ENCODE measurements around the gene ARL2. TPM values are rescaled to one million over a fixed set of nuclear protein-coding genes. Genes with fewer than 3 reads are reported as not detected.
A peak's percentile ranks its signal among the peaks of the same experiment; 100 is the strongest.

ARL2 gene
- polyA plus RNA-seq, 6 donors from 2014 or later: 45.9 to 74.0 (median 64.2) TPM

DNA sequence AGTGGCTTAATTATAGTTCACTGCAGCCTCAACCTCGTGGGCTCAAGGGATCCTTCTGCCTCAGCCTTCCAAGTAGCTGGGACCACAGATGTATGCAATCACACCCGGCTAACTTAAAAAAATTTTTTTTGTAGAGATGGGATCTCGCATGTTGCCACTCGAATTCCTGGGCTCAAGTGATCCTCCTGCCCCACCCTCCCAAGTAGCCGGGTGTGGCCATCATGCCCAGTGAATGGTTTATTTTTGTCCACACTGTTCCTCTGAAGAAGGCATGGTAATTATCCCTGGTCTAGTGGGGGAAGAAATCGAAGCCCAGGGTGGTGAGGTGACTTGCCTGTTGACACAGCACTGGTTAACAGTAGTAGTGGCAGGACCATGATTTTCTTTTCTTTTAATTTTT lies 28.9 kb downstream of the ARL2 start:
- DNase-seq: no peak
- H3K4me3 Mint-ChIP-seq: peak overlapping the region; percentile 12 to 94 (median 86)
- H3K27me3 Mint-ChIP-seq: no peaks in the 10 kb centered on the region
- H3K36me3 Mint-ChIP-seq: peaks cover 0 to 10% of the 10 kb centered on the region in 2 donors
- no peak for ATAC-seq (ENCODE audit: low read depth in 2 of 2)
- H3K9me3 Mint-ChIP-seq: no peaks in the 10 kb centered on the region
- H3K27ac Mint-ChIP-seq: no peak overlapping the region
- peaks cover 18 to 39% (median 20%) of the 10 kb centered on the region in 3 donors for H3K4me1 Mint-ChIP-seq

DNA sequence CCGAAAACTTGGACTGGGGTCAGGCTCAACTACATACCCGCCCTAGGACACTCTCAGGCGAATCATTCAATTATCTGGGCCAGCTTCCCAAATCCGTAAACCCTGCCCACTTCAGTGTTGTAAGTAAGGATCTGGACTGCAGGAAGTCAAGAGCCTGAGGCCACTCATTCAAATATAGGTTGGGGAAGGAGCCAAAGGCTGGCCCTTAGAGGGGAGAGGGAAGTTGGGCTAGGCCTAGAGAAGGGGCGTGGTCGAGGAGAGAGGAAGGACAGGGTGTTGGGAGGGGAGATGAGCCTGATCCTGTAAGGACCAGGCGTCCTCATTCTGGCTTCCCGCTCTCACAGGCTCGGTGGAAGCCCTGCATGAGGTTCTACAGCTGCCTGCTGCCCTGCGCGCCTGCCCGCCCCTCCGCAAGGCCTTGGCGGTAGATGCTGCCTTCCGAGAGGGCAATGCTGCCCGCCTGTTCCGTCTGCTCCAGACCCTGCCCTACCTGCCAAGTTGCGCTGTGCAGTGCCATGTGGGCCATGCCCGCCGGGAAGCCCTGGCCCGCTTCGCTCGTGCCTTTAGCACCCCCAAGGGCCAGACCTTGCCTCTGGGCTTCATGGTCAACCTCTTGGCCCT lies 30.0 kb downstream of the ARL2 start:
- Mint-ChIP-seq H3K9me3 (no peaks in the 10 kb centered on the region), H3K27me3 (no peaks in the 10 kb centered on the region), H3K27ac (peak overlapping the region in 1 of 6 donors; percentile 76), H3K36me3 (peaks cover 0 to 10% of the 10 kb centered on the region in 2 donors), H3K4me3 (peak overlapping the region in 3 of 8 donors; percentile 6 to 88 (median 38)), H3K4me1 (peaks cover 14 to 37% (median 25%) of the 10 kb centered on the region in 3 donors)
- ATAC-seq (ENCODE audit: low read depth in 2 of 2) (no peak), DNase-seq (no peak)

DNA sequence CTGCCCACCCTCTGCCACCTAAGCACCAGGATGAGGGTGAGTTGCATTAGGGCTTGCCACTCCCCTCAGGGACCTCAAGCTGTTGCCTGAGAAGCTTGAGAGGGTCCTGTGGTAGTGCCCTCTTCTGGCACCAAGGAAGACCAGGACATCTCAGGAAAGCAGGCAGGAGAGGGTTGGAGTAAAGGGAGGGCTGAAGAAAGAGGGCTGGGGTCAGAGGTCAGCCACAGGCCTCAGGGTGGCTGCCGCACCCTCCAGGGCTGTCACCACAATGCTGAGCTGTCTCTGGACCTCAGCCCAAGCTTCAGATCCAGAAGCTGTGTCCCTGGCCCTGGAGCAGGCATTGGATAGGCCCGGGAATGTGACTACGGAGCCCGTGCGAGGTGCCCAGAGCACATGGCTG lies 31.1 kb downstream of the ARL2 start:
- no peak for DNase-seq
- H3K36me3 Mint-ChIP-seq: peaks cover 0 to 10% of the 10 kb centered on the region in 2 donors
- H3K4me1 Mint-ChIP-seq: peaks cover 14 to 32% (median 25%) of the 10 kb centered on the region in 3 donors
- no peaks in the 10 kb centered on the region for H3K9me3 Mint-ChIP-seq
- H3K4me3 Mint-ChIP-seq: peak overlapping the region in 2 of 8 donors; percentile 50 to 88
- ATAC-seq (ENCODE audit: low read depth in 2 of 2): no peak
- no peaks in the 10 kb centered on the region for H3K27me3 Mint-ChIP-seq
- no peak overlapping the region for H3K27ac Mint-ChIP-seq

DNA sequence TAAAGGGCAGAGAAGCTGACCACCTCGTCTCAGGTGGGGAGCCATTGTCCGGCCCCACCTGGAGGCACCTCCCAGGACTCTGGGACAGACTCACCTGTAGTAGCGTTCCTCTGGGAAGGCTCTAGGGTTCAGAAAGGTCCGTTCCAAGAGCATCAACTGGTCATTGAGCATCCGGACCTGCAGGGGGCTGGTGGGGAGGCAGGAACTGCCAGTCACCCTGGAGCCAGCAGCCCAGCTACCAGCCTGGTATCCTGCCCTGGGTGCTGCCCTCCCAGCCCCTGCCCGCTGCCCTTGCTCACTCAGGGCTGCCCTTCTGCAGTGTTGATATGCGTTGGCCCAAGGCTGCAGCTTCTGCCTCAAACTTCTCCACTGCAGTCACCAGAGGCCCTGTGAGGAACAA lies 31.8 kb downstream of the ARL2 start:
- Mint-ChIP-seq H3K27ac (no peak overlapping the region), H3K27me3 (no peaks in the 10 kb centered on the region), H3K36me3 (peaks cover 0 to 10% of the 10 kb centered on the region in 2 donors), H3K9me3 (no peaks in the 10 kb centered on the region), H3K4me3 (peak overlapping the region in 3 of 8 donors; percentile 47 to 88 (median 52)), H3K4me1 (peaks cover 14 to 28% (median 22%) of the 10 kb centered on the region in 3 donors)
- ATAC-seq (ENCODE audit: low read depth in 2 of 2): no peak
- no peak for DNase-seq

DNA sequence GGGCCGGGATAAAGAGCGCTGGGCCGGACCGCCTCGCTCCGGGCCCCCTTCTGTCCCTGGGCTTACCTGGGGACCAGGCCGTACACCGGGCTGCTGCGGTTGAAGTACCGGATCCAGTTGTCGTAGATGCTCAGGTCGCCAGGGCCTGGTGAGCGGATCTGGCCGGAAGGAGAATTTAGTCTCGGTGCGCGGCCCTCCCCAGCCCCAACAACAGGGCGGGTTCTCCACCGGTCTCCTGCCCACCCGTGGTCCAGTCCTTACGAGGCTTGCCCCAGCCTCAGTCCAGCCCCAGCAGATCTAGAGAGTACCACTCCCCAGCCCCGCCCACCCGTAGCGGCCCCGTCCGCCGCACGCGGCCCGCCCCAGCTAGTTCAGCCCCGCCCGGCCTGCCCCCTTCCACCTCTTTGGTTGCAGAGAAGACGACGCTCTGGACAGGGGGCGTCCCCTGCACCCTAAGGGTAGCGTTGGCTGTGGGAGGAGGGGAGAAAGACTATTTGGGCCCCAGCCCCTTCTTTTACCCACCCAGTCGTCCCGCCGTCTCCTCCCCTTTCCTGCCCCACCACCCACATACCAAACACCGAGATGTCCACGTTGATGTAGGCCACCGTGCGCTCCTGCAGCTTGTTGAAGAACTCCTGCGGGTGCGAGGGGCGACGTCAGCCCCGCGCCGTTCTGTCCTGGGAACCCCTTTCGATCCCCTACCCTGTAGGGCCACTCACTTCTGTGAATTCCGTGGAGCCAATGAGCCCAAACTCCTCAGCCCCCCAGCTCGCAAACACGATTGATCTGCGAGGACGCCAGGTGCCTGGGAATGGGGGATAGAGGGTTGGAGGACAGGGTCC lies 33.8 kb downstream of the ARL2 start:
- ATAC-seq (ENCODE audit: low read depth in 2 of 2): peak; percentile 73 to 79
- H3K4me3 Mint-ChIP-seq: peak overlapping the region; percentile 82 to 98 (median 86)
- H3K27me3 Mint-ChIP-seq: no peaks in the 10 kb centered on the region
- H3K9me3 Mint-ChIP-seq: no peaks in the 10 kb centered on the region
- H3K36me3 Mint-ChIP-seq: peaks cover 0 to 10% of the 10 kb centered on the region in 2 donors
- H3K27ac Mint-ChIP-seq: peak overlapping the region in 5 of 6 donors; percentile 36 to 86 (median 71)
- H3K4me1 Mint-ChIP-seq: peaks cover 12 to 21% (median 20%) of the 10 kb centered on the region in 3 donors
- peak; percentile 20 for DNase-seq

DNA sequence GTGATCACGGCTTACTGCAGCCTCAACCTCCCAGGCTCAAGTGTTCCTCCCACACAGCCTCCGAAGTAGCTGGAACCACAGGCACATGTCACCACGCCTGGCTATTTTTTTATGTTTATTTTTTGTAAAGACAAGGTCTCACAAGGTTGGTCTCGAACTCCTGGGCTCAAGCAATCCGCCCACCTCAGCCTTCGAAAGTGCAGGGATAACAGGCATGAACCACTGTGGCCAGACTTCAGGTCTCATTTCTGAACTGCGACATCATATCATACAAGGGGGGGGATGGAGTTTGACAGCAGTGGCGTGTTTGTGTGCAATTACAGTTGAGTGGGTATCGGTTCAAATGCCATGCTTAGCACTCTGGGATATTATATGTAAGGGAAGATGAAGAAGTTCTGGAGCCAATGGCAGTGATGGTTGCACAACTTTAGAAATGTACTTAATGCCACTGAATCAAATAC lies 37.5 kb downstream of the ARL2 start:
- ATAC-seq (ENCODE audit: low read depth in 2 of 2) (no peak), DNase-seq (no peak)
- H3K36me3 Mint-ChIP-seq: no peaks in the 10 kb centered on the region
- H3K27me3 Mint-ChIP-seq: no peaks in the 10 kb centered on the region
- peak overlapping the region in 1 of 6 donors; percentile 50 for H3K27ac Mint-ChIP-seq
- H3K4me3 Mint-ChIP-seq: no peak overlapping the region
- peaks cover 26 to 35% (median 34%) of the 10 kb centered on the region in 3 donors for H3K4me1 Mint-ChIP-seq
- no peaks in the 10 kb centered on the region for H3K9me3 Mint-ChIP-seq

DNA sequence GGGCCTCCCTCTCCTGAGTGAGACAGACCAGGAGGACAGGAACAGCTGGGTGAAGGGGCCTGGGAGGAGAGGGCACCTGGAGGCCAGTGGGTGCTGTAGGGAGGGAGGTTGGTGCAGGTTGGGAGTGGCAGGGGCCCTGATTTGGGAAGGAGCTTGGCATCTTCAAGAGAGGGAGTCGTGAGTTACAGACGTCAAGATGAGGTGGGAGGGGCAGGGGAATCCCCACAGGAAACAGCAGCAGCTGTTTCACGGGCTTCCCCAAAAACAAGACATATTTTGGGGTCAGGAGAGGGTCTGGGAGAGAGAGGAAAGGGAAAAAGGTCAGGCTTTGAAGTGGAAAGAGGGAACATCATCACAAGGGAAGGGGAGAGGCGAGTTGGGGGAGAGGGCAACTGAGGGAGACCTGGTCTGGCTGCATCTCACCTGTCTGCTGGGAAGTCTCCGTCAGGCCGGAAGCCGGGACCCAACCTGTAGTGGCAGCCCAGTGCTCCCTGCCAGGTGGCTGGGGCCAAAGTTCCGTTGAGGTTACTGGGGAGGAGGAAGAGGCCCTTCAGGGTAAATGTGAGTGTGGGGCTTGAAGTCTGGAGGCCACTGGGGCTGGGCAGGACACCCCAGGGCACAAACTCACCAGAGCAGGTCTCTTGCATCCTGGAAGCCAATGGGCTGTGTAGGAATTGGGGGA lies 40.0 kb downstream of the ARL2 start:
- ATAC-seq (ENCODE audit: low read depth in 2 of 2) (peak; percentile 79 to 80), DNase-seq (no peak)
- peaks cover 18 to 19% (median 19%) of the 10 kb centered on the region in 3 donors for H3K4me1 Mint-ChIP-seq
- H3K36me3 Mint-ChIP-seq: no peaks in the 10 kb centered on the region
- H3K27me3 Mint-ChIP-seq: no peaks in the 10 kb centered on the region
- peak overlapping the region in 7 of 8 donors; percentile 47 to 88 (median 64) for H3K4me3 Mint-ChIP-seq
- H3K27ac Mint-ChIP-seq: peak overlapping the region; percentile 35 to 95 (median 74)
- no peaks in the 10 kb centered on the region for H3K9me3 Mint-ChIP-seq

DNA sequence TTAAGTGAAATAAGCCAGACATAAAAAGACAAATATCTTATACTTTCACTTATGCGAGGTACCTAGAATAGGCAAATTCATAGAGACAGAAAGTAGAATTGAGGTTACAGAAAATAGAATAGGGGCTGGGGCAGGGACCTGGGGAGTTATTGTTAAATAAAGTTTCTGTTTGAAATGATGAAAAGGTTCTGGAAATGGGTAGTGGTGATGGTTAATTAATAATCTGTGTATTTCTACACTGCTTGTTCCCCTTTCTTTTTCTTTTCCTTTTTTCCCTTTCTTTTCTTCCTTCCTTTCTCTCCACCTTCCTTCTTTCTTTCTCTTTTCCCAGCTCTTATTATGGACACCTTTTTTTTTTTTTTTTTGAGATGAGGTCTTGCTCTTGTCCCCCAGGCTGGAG lies 41.6 kb downstream of the ARL2 start:
- Mint-ChIP-seq H3K27ac (peak overlapping the region in 1 of 6 donors; percentile 57), H3K4me1 (peaks cover 18 to 19% (median 19%) of the 10 kb centered on the region in 3 donors), H3K36me3 (no peaks in the 10 kb centered on the region), H3K9me3 (no peaks in the 10 kb centered on the region), H3K4me3 (no peak overlapping the region), H3K27me3 (peaks cover 0 to 6% (median 0%) of the 10 kb centered on the region in 3 donors)
- ATAC-seq (ENCODE audit: low read depth in 2 of 2): no peak
- DNase-seq: no peak

DNA sequence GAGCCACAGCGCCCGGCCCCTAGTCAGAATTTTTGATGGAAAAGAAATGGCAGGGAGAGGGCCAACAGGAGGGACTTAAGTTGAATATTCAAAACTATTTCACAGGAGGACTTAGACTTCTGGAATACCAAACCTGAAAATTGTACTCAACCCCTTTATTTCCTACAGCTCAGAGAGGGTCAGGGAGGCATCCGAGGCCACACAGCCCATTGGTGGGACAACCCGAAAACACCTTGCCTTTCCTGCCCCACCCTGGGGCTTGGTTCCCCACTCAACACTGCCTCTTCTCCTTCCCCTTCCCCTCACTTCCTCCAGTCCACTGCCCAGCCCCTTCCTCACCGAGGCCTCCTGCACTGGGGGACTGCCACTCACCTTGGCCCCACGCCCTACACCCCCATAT lies 43.0 kb downstream of the ARL2 start:
- Mint-ChIP-seq H3K4me3 (no peak overlapping the region), H3K27ac (peak overlapping the region in 1 of 6 donors; percentile 77), H3K4me1 (peaks cover 18 to 32% (median 19%) of the 10 kb centered on the region in 3 donors), H3K36me3 (no peaks in the 10 kb centered on the region), H3K27me3 (peaks cover 0 to 6% (median 0%) of the 10 kb centered on the region in 3 donors), H3K9me3 (no peaks in the 10 kb centered on the region)
- DNase-seq (no peak), ATAC-seq (ENCODE audit: low read depth in 2 of 2) (no peak)

DNA sequence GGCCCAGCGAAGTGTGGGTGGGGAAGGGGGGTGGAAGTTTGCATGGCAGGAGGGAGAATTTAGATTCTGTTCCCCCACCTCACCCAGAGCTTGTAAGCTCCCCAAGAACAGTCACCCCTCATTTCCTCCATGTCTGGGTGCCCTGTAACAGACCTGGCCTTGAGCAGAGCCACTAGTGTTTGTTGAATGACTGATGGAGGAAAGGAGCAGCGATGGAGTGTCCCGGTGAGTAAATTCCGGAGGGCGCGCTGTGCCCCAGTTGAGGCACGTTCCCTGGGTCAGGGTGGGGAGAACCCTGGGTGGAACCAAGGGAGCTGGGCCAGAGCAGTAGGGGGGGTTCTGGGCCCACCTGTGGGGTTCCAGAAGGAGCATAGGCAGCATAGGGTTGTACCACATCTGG lies 43.6 kb downstream of the ARL2 start:
- H3K9me3 Mint-ChIP-seq: no peaks in the 10 kb centered on the region
- no peaks in the 10 kb centered on the region for H3K36me3 Mint-ChIP-seq
- no peak for ATAC-seq (ENCODE audit: low read depth in 2 of 2)
- H3K4me3 Mint-ChIP-seq: no peak overlapping the region
- peak overlapping the region in 1 of 6 donors; percentile 77 for H3K27ac Mint-ChIP-seq
- DNase-seq: no peak
- H3K4me1 Mint-ChIP-seq: peaks cover 18 to 38% (median 24%) of the 10 kb centered on the region in 3 donors
- H3K27me3 Mint-ChIP-seq: peaks cover 0 to 6% (median 0%) of the 10 kb centered on the region in 3 donors

DNA sequence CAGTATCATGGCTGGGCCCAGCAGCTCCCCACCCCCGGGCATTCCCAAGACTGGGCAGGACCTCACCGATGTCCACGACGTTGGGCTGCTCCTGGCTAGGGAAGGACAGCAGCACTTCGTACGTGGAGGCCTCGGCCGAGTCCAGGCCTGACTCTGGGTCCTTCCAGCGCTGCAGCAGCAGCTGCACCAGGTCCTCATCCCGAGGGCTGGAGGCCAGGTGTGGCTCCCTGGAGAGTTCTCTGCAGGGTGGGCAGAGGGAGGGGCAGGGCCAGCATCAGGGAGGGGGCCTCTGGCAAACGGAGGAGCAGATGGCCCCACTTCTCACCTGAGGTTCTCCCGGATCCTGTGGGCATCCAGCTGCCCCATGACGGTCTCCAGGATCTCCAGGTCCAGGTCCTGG lies 44.1 kb downstream of the ARL2 start:
- ATAC-seq (ENCODE audit: low read depth in 2 of 2) (no peak), DNase-seq (no peak)
- H3K27me3 Mint-ChIP-seq: peaks cover 0 to 9% (median 0%) of the 10 kb centered on the region in 3 donors
- H3K4me1 Mint-ChIP-seq: peaks cover 20 to 36% (median 21%) of the 10 kb centered on the region in 3 donors
- no peak overlapping the region for H3K4me3 Mint-ChIP-seq
- H3K36me3 Mint-ChIP-seq: no peaks in the 10 kb centered on the region
- H3K9me3 Mint-ChIP-seq: no peaks in the 10 kb centered on the region
- no peak overlapping the region for H3K27ac Mint-ChIP-seq

DNA sequence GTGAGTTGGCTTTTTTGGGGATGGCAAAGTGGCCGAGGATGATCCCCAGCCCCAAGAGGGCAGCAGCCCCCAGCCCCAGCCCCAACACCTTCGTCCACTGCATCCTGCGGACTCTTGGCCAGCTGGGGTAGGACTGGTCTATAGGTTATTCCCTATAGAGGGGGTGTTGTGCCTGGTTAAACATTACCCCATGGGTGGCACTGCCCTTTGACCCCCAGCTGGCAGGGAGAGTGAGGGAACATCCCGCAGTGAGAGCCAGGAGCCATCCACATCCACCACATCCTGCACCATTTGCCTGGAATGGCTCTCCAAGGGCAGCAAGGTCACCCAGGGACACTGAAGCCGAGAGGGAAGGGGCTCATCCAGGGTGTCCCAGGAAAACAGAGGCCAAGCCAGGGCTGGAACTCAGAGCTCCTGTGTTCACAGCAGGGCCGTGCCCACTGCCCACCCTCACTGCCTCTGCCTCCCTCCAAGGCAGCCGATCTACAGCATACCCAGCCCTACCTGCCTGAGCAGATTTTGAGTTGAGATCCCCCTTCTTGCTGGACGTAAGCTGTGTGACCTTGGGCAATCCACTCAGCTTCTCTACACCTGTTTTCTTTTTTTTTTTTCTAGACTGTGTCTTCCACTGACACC lies 44.6 kb downstream of the ARL2 start, which contains the start of gene NAALADL1:
TSS of gene NAALADL1 (minus strand) at position 135 of the 636 bp plus-strand sequence. CDS start at position 103, 32 bp downstream.
- peak within 1 kb of the TSS in 1 of 6 donors; percentile 77 for H3K27ac Mint-ChIP-seq
- peaks cover 15 to 32% (median 15%) of the 10 kb centered on the region in 3 donors for H3K4me1 Mint-ChIP-seq
- H3K27me3 Mint-ChIP-seq: peaks cover 0 to 12% (median 0%) of the 10 kb centered on the region in 3 donors
- ATAC-seq (ENCODE audit: low read depth in 2 of 2): no peak
- H3K36me3 Mint-ChIP-seq: no peaks in the 10 kb centered on the region
- H3K9me3 Mint-ChIP-seq: no peaks in the 10 kb centered on the region
- DNase-seq: no peak
- H3K4me3 Mint-ChIP-seq: no peak within 1 kb of the TSS
